Heart right ventricle (tissue), 16 donors: ENCODE data around the gene KRTAP12-1. TPM values are rescaled to one million over a fixed set of nuclear protein-coding genes. Genes with fewer than 3 reads are reported as not detected.
"Not testable (repeated sequence)": the region's sequence is repeated elsewhere in the genome, so short reads cannot be mapped to it uniquely, and the experiment has no call there.

ENCODE experiments used
- ATAC-seq, 8 donors: fragments of 200-7000 bp; cut with Tn5 transposase; one replicate each; pipeline ENCODE4 v1.9.1; 2020; ENCODE audit warnings: mild to moderate bottlenecking in 8 of 8, moderate library complexity in 8 of 8, moderate number of reproducible peaks in 1 of 8
- DNase-seq, 2 donors: peaks; one replicate each; pipeline ENCODE4 v3.0.0-alpha.2; 2020
- H3K27ac ChIP-seq, 10 donors: fragments of 200-600 bp; sonication (generic) in 2 of 10; one replicate each; pipeline versions ENCODE4 v1.5.0 to v1.8.0; 2020 to 2022; ENCODE audit warnings: mild to moderate bottlenecking in 3 of 10
- H3K27me3 ChIP-seq, 7 donors: fragments of 200-600 bp; one replicate each; pipeline ENCODE4 v1.8.0; 2021 to 2022; ENCODE audit warnings: mild to moderate bottlenecking in 2 of 7
- H3K36me3 ChIP-seq, 9 donors: fragments of 200-600 bp; sonication (generic) in 1 of 9; one replicate each; pipeline versions ENCODE4 v1.5.0 to v1.8.0; 2020 to 2022; ENCODE audit warnings: mild to moderate bottlenecking in 2 of 9
- H3K4me1 ChIP-seq, 9 donors: fragments of 200-600 bp; sonication (generic) in 1 of 9; one replicate each; pipeline versions ENCODE4 v1.5.0 to v1.8.0; 2020 to 2022; ENCODE audit warnings: mild to moderate bottlenecking in 4 of 9
- H3K4me3 ChIP-seq, 10 donors: fragments of 200-600 bp; sonication (generic) in 2 of 10; one replicate each; pipeline versions ENCODE4 v1.5.0 to v1.8.0; 2020 to 2022; ENCODE audit warnings: mild to moderate bottlenecking in 7 of 10, moderate library complexity in 2 of 10
- H3K9me3 ChIP-seq, 11 donors: fragments of 200-600 bp in 10 of 11; sonication (generic) in 2 of 11; one replicate each; pipeline versions ENCODE4 v1.5.0 to v1.8.0; 2013 to 2022; ENCODE audit warnings: mild to moderate bottlenecking in 2 of 11, control low read depth in 1 of 11, moderate library complexity in 1 of 11
- CTCF ChIP-seq, 9 donors: fragments of 200-600 bp; sonication (generic) in 2 of 9; IDR thresholded peaks; one replicate each; pipeline versions ENCODE4 v1.5.0 to v1.8.0; 2021 to 2022; ENCODE audit warnings: antibody characterized with exemption in 9 of 9, mild to moderate bottlenecking in 5 of 9, moderate library complexity in 1 of 9
- WGBS, 2 donors: extraction: QIAGEN DNeasy Blood & Tissue Kit; methylation state at CpG; one replicate each; pipeline ENCODE4 v1.1.7; 2013; ENCODE audit warnings: inconsistent platforms in 1 of 2; 5-methylcytosine and 5-hydroxymethylcytosine counted together
- intact Hi-C, 10 donors: fragments of 100-400 bp; cut with DNase I; formaldehyde crosslinking; loops; one replicate each; pipeline versions ENCODE4 v1.11.1 to v1.14.2; 2022
- polyA plus RNA-seq, 2 donors: library from polyadenylated mRNA; stranded (reverse); fragments of 200-250 nt; gene quantifications; one replicate each; pipeline ENCODE4 v1.2.3, GENCODE V29; 2013
- total RNA-seq, 10 donors: library from RNA; stranded (reverse); fragmentation: NEBNext Ultra II Directional in 3 of 10; extraction: Animal tissue kit (Norgen Biotek cat#: 25700) in 3 of 10; gene quantifications; one replicate each; pipeline versions ENCODE4 v1.2.1 to v1.2.4, GENCODE V29; 2021 to 2023
- donor health status: Arrhythmogenic right ventricular cardiomyopathy.
- donor health status: ischemic (EF 13 %, LVEDD 7.1; RV severe dilation, severe dysfunction).
- donor health status: healthy with polysubstance abuse.
- donor health status: DM: no; HTN: yes; CAD: no.
- donor health status: DM: no; HTN: no; CAD: no.
- donor health status: ischemic (EF 25% LVEDD 6.9; RV normal size, moderate dysfunction).
- donor health status: ischemic (EF 25% LVEDD 5.7; RV mildly dilated, moderate dysfunction).
- donor health status: healthy.
- donor health status: DM: yes; HTN: yes; CAD: no.
- donor health status: Ischemic cardiomyopathy.
- donor health status: ischemic (EF 35%, LVEDD 5.7; RV mildly dilated, moderate dysfunction).
- donor health status: nonischemic (EF 11% LVEDD 7.7; RV severe dilation, severe dysfunction).
- donor health status: DM: yes; HTN: yes; CAD: no.
- donor health status: PGD.
- donor health status: ischemic (EF 29% LVEDD 5.4; RV normal size, mild dysfunction).
- donor health status: nonischemic (EF 23%, LVEDD 6.1; RV moderate dilation, normal function).

Gene KRTAP12-1
- total and polyA plus RNA-seq, 12 donors: not detected

GRCh38 chr21:44699502-44700001 lies 17.6 kb upstream of the KRTAP12-1 start:
- Histone ChIP-seq H3K4me1 (no peaks in the 10 kb centered on the region), H3K36me3 (no peaks in the 10 kb centered on the region), H3K4me3 (no peak overlapping the region), H3K27me3 (peaks cover 0 to 97% (median 83%) of the 10 kb centered on the region in 7 donors), H3K27ac (no peak overlapping the region), H3K9me3 (peaks cover 0 to 2% (median 0%) of the 10 kb centered on the region in 11 donors)
- 39% methylated on average over 17 of the region's 17 CpGs for WGBS, 2 donors
- TF ChIP-seq CTCF (IDR thresholded peaks at IDR 0.05): no peak
- DNase-seq: no peak
- intact Hi-C loops: no loop called here
- ATAC-seq: no peak

GRCh38 chr21:44697811-44698734 lies 16.1 kb upstream of the KRTAP12-1 start:
- intact Hi-C loops: no loop called here
- Histone ChIP-seq H3K27me3 (peaks cover 0 to 84% (median 68%) of the 10 kb centered on the region in 7 donors), H3K4me1 (no peaks in the 10 kb centered on the region), H3K4me3 (no peak overlapping the region), H3K27ac (no peak overlapping the region), H3K9me3 (peaks cover 0 to 17% (median 9%) of the 10 kb centered on the region in 11 donors), H3K36me3 (no peaks in the 10 kb centered on the region)
- 23 to 24% methylated on average over 35 of the region's 35 CpGs for WGBS, 2 donors
- no peak for TF ChIP-seq CTCF (IDR thresholded peaks at IDR 0.05)
- ATAC-seq: peak in 2 of 8 donors; percentile 20 to 22
- DNase-seq: no peak

GRCh38 chr21:44697172-44697810 lies 15.3 kb upstream of the KRTAP12-1 start, which contains the start of gene KRTAP10-12:
Gene KRTAP10-12, plus strand, starts transcription at chr21:44697172. Its CDS starts 30 bp downstream, at chr21:44697202.
- Histone ChIP-seq H3K9me3 (peaks cover 0 to 24% (median 12%) of the 10 kb centered on the region in 11 donors), H3K27me3 (peaks cover 0 to 76% (median 61%) of the 10 kb centered on the region in 7 donors)
- ATAC-seq, H3K27ac ChIP-seq, H3K4me1 ChIP-seq, H3K4me3 ChIP-seq, DNase-seq, H3K36me3 ChIP-seq, intact Hi-C loops: not testable (repeated sequence)
- 28 to 35% methylated on average over 18 to 20 of the region's 21 CpGs for WGBS, 2 donors

- Histone ChIP-seq H3K4me1 (no peaks in the 10 kb centered on the region), H3K4me3 (no peak overlapping the region), H3K9me3 (peaks cover 0 to 31% (median 12%) of the 10 kb centered on the region in 11 donors), H3K27me3 (peaks cover 0 to 69% (median 55%) of the 10 kb centered on the region in 7 donors), H3K27ac (no peak overlapping the region), H3K36me3 (no peaks in the 10 kb centered on the region)
- DNase-seq (no peak), ATAC-seq (peak in 1 of 8 donors; percentile 18)
- WGBS, 2 donors: 53 to 68% methylated on average over 10 of the region's 10 CpGs
- TF ChIP-seq CTCF (IDR thresholded peaks at IDR 0.05): no peak
- intact Hi-C loops: no loop called here
Observed at GRCh38 chr21:44696572-44696971, 14.6 kb upstream of the KRTAP12-1 start.
